Erythroblast (primary cell): ENCODE data around the gene CALML4.

Experiments
- GATA1 ChIP-seq: IDR thresholded peaks from 2 replicates; pipeline ENCODE4 v1.6.1; 2011; ENCODE audit warnings: low read depth, mild to moderate bottlenecking, control low read depth, low read length, moderate library complexity
- POLR2A ChIP-seq: IDR thresholded peaks from 2 replicates; pipeline ENCODE4 v1.6.1; 2011; ENCODE audit warnings: mild to moderate bottlenecking, low read length

GRCh38 chr15:68205558-68205944 is 419 bp upstream of the CALML4 start:
- TF ChIP-seq POLR2A (no peak), GATA1 (no peak)
